Choroid plexus epithelial cell (primary cell): ENCODE data around the gene C16orf46.

ENCODE experiments used
- DNase-seq: peaks from one replicate; pipeline ENCODE4 v3.0.0-alpha.2; 2010; ENCODE audit warnings: low read depth
- H3K4me3 ChIP-seq: 2 replicates; pipeline ENCODE4 v1.5.1; 2011; ENCODE audit warnings: low read depth, mild to moderate bottlenecking, control low read depth, low read length, moderate library complexity
- CTCF ChIP-seq: conservative IDR thresholded peaks from 2 replicates; pipeline ENCODE4 v1.5.1; 2011; ENCODE audit warnings: low read depth, mild to moderate bottlenecking, control low read depth, inconsistent platforms, low read length, moderate library complexity

The C16orf46 gene

GRCh38 chr16:81061307-81061640 is 15.8 kb downstream of the C16orf46 start:
- DNase-seq: no peak
- H3K4me3 ChIP-seq: no peak overlapping the region
- no peak for TF ChIP-seq CTCF

GRCh38 chr16:81060576-81061306 is 16.3 kb downstream of the C16orf46 start:
- TF ChIP-seq CTCF: no peak
- no peak overlapping the region for H3K4me3 ChIP-seq
- DNase-seq: no peak

- no peak overlapping the region for H3K4me3 ChIP-seq
- no peak for DNase-seq
- no peak for TF ChIP-seq CTCF
Observed at GRCh38 chr16:81053761-81054160, 23.3 kb downstream of the C16orf46 start.

- no peak for DNase-seq
- TF ChIP-seq CTCF: no peak
Observed at GRCh38 chr16:81042821-81043220, 34.2 kb downstream of the C16orf46 start.

GRCh38 chr16:81041696-81042095 is 35.3 kb downstream of the C16orf46 start:
- DNase-seq: no peak
- no peak overlapping the region for H3K4me3 ChIP-seq
- TF ChIP-seq CTCF: no peak

More at GRCh38 chr16:81042821-81043220, 34.2 kb downstream of the C16orf46 start:
- no peak overlapping the region for H3K4me3 ChIP-seq

- DNase-seq: no peak
- no peak for TF ChIP-seq CTCF
- no peak overlapping the region for H3K4me3 ChIP-seq
Observed at GRCh38 chr16:81040842-81041241, 36.2 kb downstream of the C16orf46 start.

- no peak overlapping the region for H3K4me3 ChIP-seq
- no peak for TF ChIP-seq CTCF
- no peak for DNase-seq
Observed at GRCh38 chr16:81040131-81040530, 36.9 kb downstream of the C16orf46 start.
